ENCODE results near the gene DAPK3.
"Not testable (repeated sequence)": the region's sequence is repeated elsewhere in the genome, so short reads cannot be mapped to it uniquely, and the experiment has no call there.

DAPK3 gene

GRCh38 chr19:4007021-4007835, 36.3 kb upstream of the DAPK3 start, which contains the start of gene PIAS4:
TSS of gene PIAS4 (plus strand) at chr19:4007736. CDS start at chr19:4007761, 25 bp downstream.
- H3K36me3 ChIP-seq (ENCODE audit: insufficient read depth, low read length): 0 out of 2 replicates have a peak, but pooled peaks cover under 1% of the 10 kb centered on the region
- no peak for TF ChIP-seq EZH2 (IDR thresholded peaks at IDR 0.05; ENCODE audit: borderline replicate concordance, low read length)
- no peak for TF ChIP-seq CTCF (IDR thresholded peaks at IDR 0.05; ENCODE audit: low read length)
- no peaks in the 10 kb centered on the region for H3K27me3 ChIP-seq (ENCODE audit: insufficient read depth, low read length)
- no peaks in the 10 kb centered on the region for H3K9me3 ChIP-seq (ENCODE audit: low read length)
- peak within 1 kb of the TSS; percentile 70 for H3K27ac ChIP-seq (ENCODE audit: low read depth, low read length, poor library complexity, severe bottlenecking)
- no peaks in the 10 kb centered on the region for H4K20me1 ChIP-seq (ENCODE audit: insufficient read depth, low read length)
- peak within 1 kb of the TSS; percentile 88 for H3K4me2 ChIP-seq (ENCODE audit: low read length)
- no peak within 1 kb of the TSS for H2AFZ ChIP-seq (ENCODE audit: low read length)
- peaks cover 17% of the 10 kb centered on the region; the same call in 1 of the 2 replicates for H3K79me2 ChIP-seq (ENCODE audit: insufficient read depth, low read length)
- peak within 1 kb of the TSS; percentile 96 for H3K4me3 ChIP-seq (ENCODE audit: low read depth, low read length, poor library complexity, severe bottlenecking)
- no peaks in the 10 kb centered on the region for H3K9me2 ChIP-seq (ENCODE audit: low read depth, low read length)
- peaks cover 24% of the 10 kb centered on the region for H3K4me1 ChIP-seq (ENCODE audit: insufficient read depth, low read length, severe bottlenecking)
- H3K9ac ChIP-seq (ENCODE audit: low read length): peak within 1 kb of the TSS; percentile 95
- H3F3A ChIP-seq (ENCODE audit: insufficient read depth, low read length): no peaks in the 10 kb centered on the region

DNA sequence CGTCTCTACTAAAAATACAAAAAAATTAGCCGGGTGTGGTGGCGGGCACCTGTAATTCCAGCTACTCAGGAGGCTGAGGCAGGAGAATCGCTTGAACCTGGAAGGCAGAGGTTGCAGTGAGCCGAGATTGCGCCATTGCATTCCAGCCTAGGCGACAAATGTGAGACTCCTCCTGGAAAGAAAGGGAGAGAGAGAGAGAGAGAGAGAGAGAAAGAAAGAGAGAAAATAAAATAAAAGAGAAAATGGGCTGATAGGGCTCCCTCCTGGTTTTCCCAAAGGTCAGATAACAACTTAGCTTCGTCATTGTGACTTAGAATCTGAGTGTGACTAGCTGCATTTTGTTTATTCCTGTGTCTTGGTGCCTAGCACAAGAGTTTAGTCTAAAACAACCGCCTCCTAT, 34.5 kb upstream of the DAPK3 start:
- not testable (repeated sequence) for H3K27me3 ChIP-seq (ENCODE audit: insufficient read depth, low read length); H3K4me2 ChIP-seq (ENCODE audit: low read length); H2AFZ ChIP-seq (ENCODE audit: low read length); H3F3A ChIP-seq (ENCODE audit: insufficient read depth, low read length); H3K9ac ChIP-seq (ENCODE audit: low read length); H3K27ac ChIP-seq (ENCODE audit: low read depth, low read length, poor library complexity, severe bottlenecking); H4K20me1 ChIP-seq (ENCODE audit: insufficient read depth, low read length); H3K9me3 ChIP-seq (ENCODE audit: low read length); H3K36me3 ChIP-seq (ENCODE audit: insufficient read depth, low read length); H3K9me2 ChIP-seq (ENCODE audit: low read depth, low read length); H3K4me3 ChIP-seq (ENCODE audit: low read depth, low read length, poor library complexity, severe bottlenecking)
- Histone ChIP-seq H3K79me2 (ENCODE audit: insufficient read depth, low read length) (peaks cover 17% of the 10 kb centered on the region; the same call in 1 of the 2 replicates), H3K4me1 (ENCODE audit: insufficient read depth, low read length, severe bottlenecking) (peaks cover 24% of the 10 kb centered on the region)

DNA sequence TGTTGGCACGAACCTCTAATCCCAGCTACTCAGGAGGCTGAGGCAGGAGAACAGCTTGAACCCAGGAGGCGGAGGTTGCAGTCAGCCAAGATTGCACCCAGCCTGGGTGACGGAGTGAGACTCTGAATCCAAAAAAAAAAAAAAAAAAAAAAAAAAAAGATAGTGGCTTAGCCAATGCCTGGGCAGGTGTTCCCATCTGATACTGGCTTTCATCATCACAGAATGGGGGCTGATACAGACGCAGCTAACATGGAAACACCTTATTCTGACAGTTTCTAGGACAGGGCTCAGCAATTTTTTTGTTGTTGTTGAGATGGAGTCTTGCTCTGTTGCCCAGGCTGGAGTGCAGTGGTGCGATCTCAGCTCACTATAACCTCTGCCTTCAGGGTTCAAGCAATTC, 29.9 kb upstream of the DAPK3 start:
- H3K9me2 ChIP-seq (ENCODE audit: low read depth, low read length); H3K4me3 ChIP-seq (ENCODE audit: low read depth, low read length, poor library complexity, severe bottlenecking); H3K4me2 ChIP-seq (ENCODE audit: low read length); H3K36me3 ChIP-seq (ENCODE audit: insufficient read depth, low read length); H4K20me1 ChIP-seq (ENCODE audit: insufficient read depth, low read length); H3K9ac ChIP-seq (ENCODE audit: low read length); H3K9me3 ChIP-seq (ENCODE audit: low read length); H3K79me2 ChIP-seq (ENCODE audit: insufficient read depth, low read length); H3K4me1 ChIP-seq (ENCODE audit: insufficient read depth, low read length, severe bottlenecking); H3F3A ChIP-seq (ENCODE audit: insufficient read depth, low read length); H2AFZ ChIP-seq (ENCODE audit: low read length); H3K27me3 ChIP-seq (ENCODE audit: insufficient read depth, low read length); H3K27ac ChIP-seq (ENCODE audit: low read depth, low read length, poor library complexity, severe bottlenecking): not testable (repeated sequence)

GRCh38 chr19:3998667-3999412, 27.9 kb upstream of the DAPK3 start:
- not testable (repeated sequence) for H2AFZ ChIP-seq (ENCODE audit: low read length); H3K4me1 ChIP-seq (ENCODE audit: insufficient read depth, low read length, severe bottlenecking); H3K4me3 ChIP-seq (ENCODE audit: low read depth, low read length, poor library complexity, severe bottlenecking); H3K36me3 ChIP-seq (ENCODE audit: insufficient read depth, low read length); H3K79me2 ChIP-seq (ENCODE audit: insufficient read depth, low read length); H3K9me3 ChIP-seq (ENCODE audit: low read length); H3K27me3 ChIP-seq (ENCODE audit: insufficient read depth, low read length); H3K27ac ChIP-seq (ENCODE audit: low read depth, low read length, poor library complexity, severe bottlenecking); H3K4me2 ChIP-seq (ENCODE audit: low read length); H3K9me2 ChIP-seq (ENCODE audit: low read depth, low read length); H3K9ac ChIP-seq (ENCODE audit: low read length); H3F3A ChIP-seq (ENCODE audit: insufficient read depth, low read length); H4K20me1 ChIP-seq (ENCODE audit: insufficient read depth, low read length)

All from OCI-LY1 (cell line).